Endothelial cell of umbilical vein (primary cell): Measurements from ENCODE around the gene CLGN. TPM values are rescaled to one million over a fixed set of nuclear protein-coding genes. Genes with fewer than 3 reads are reported as not detected.
"Not testable (repeated sequence)": the region's sequence is repeated elsewhere in the genome, so short reads cannot be mapped to it uniquely, and the experiment has no call there.

ENCODE experiments used
- BruUV-seq: library from RNA; stranded (reverse); fragments of 400-500 nt; replicated peaks from 2 replicates; lab custom pipeline; 2021; lab: Mats Ljungman, UMichigan
- CTCF ChIA-PET: fragments of 300-600, 350-600 bp; sonication (Branson Sonifier 250); formaldehyde crosslinking; loops from one replicate; lab custom pipeline; 2021; ENCODE audit warnings: antibody characterized with exemption, inconsistent platforms; lab: Charles Lee
- POLR2A ChIA-PET: fragments of 300-600, 350-600 bp; sonication (Branson Sonifier 250); formaldehyde crosslinking; loops from one replicate; lab custom pipeline; 2021; ENCODE audit warnings: antibody characterized with exemption, inconsistent platforms; lab: Charles Lee
- DNase-seq: peaks from one replicate; pipeline ENCODE4 v3.0.0-alpha.2; 2011; ENCODE audit warnings: low read depth, low spot score
- FAIRE-seq: peaks from 2 replicates; lab custom pipeline; 2011; peaks lifted over from hg19 to GRCh38; lab: Jason Lieb, UNC
- H2AFZ ChIP-seq: 2 replicates; pipeline ENCODE4 v1.6.0; 2012; ENCODE audit warnings: low read depth, low read length, control low read depth, inconsistent platforms
- H3K27ac ChIP-seq: 2 replicates; pipeline ENCODE4 v1.5.1; 2011; ENCODE audit warnings: low read depth, mild to moderate bottlenecking, control low read depth, low read length, moderate library complexity; ENCODE audit not compliant: insufficient read depth
- H3K27me3 ChIP-seq, 2 experiments: 2 replicates each; pipeline versions ENCODE4 v1.6.0 to v1.6.1; 2011; ENCODE audit warnings: low read length in 2 of 2, mixed read lengths in 1 of 2; ENCODE audit not compliant: control insufficient read depth in 2 of 2, insufficient read depth in 2 of 2
- H3K36me3 ChIP-seq, 2 experiments: 2 replicates in 1 of 2; 3 replicates in 1 of 2; pipeline ENCODE4 v1.5.1; 2011; ENCODE audit warnings: low read length in 2 of 2, mild to moderate bottlenecking in 1 of 2, moderate library complexity in 1 of 2; ENCODE audit not compliant: control insufficient read depth in 2 of 2, insufficient read depth in 2 of 2; ENCODE audit errors: extremely low read depth in 1 of 2
- H3K4me1 ChIP-seq: 3 replicates; pipeline ENCODE4 v1.5.1; 2011; ENCODE audit warnings: mild to moderate bottlenecking, low read length; ENCODE audit not compliant: control insufficient read depth, insufficient read depth; ENCODE audit errors: extremely low read depth
- H3K4me2 ChIP-seq: 2 replicates; pipeline ENCODE4 v1.6.1; 2011; ENCODE audit warnings: low read length, control low read depth, mixed read lengths; ENCODE audit not compliant: insufficient read depth
- H3K4me3 ChIP-seq, 3 experiments: fragments of 200-600 bp in 1 of 3; sonication (generic), shearing (Covaris generic) in 1 of 3; replicated peaks in 1 of 3; 2 replicates each; pipeline ENCODE4 v1.5.1; 2011 to 2016; ENCODE audit warnings: control low read depth in 3 of 3, low read length in 3 of 3, mild to moderate bottlenecking in 2 of 3, inconsistent platforms in 1 of 3, low read depth in 1 of 3, moderate library complexity in 1 of 3; ENCODE audit not compliant: insufficient read depth in 1 of 3
- H3K79me2 ChIP-seq: 2 replicates; pipeline ENCODE4 v1.6.0; 2012; ENCODE audit warnings: low read length, inconsistent platforms; ENCODE audit not compliant: control insufficient read depth, insufficient read depth
- H3K9ac ChIP-seq: replicated peaks from 2 replicates; pipeline ENCODE3; 2011; ENCODE audit warnings: low read length, control low read depth; ENCODE audit not compliant: insufficient read depth; ENCODE audit errors: extremely low read depth
- H3K9me1 ChIP-seq: replicated peaks from 3 replicates; pipeline ENCODE4 v1.6.0; 2011; ENCODE audit warnings: mild to moderate bottlenecking, low read length; ENCODE audit not compliant: control insufficient read depth, insufficient read depth; ENCODE audit errors: extremely low read depth
- H3K9me3 ChIP-seq: replicated peaks from 2 replicates; pipeline ENCODE4 v1.5.1; 2012; ENCODE audit warnings: low read length, inconsistent platforms; ENCODE audit not compliant: control insufficient read depth, insufficient read depth
- H4K20me1 ChIP-seq: replicated peaks from 2 replicates; pipeline ENCODE3; 2011; ENCODE audit warnings: mild to moderate bottlenecking, low read length; ENCODE audit not compliant: control insufficient read depth, insufficient read depth; ENCODE audit errors: extremely low read depth
- EZH2 ChIP-seq: IDR thresholded peaks from 2 replicates; pipeline ENCODE4 v1.6.1; 2012; ENCODE audit warnings: borderline replicate concordance, low read depth, mild to moderate bottlenecking, moderate library complexity, low read length, inconsistent platforms; ENCODE audit not compliant: severe bottlenecking
- FOS ChIP-seq: IDR thresholded peaks from 2 replicates; pipeline ENCODE4 v1.6.1; 2011; ENCODE audit warnings: mild to moderate bottlenecking, low read length, moderate library complexity, borderline replicate concordance; ENCODE audit not compliant: insufficient read depth
- GATA2 ChIP-seq: IDR thresholded peaks from 2 replicates; pipeline ENCODE4 v1.7.0; 2011; ENCODE audit warnings: low read depth, mild to moderate bottlenecking, moderate library complexity, mixed read lengths, low read length; ENCODE audit not compliant: insufficient read length, insufficient read depth
- JUN ChIP-seq: IDR thresholded peaks from 2 replicates; pipeline ENCODE4 v1.6.1; 2011; ENCODE audit warnings: borderline replicate concordance, low read depth; ENCODE audit not compliant: insufficient read length, insufficient read depth
- MAX ChIP-seq: IDR thresholded peaks from 2 replicates; pipeline ENCODE4 v1.6.1; 2011; ENCODE audit not compliant: insufficient read depth, insufficient read length
- MYC ChIP-seq: IDR thresholded peaks from one replicate; pipeline ENCODE4 v1.6.1; 2011; ENCODE audit warnings: mild to moderate bottlenecking, low read depth, low read length
- POLR2A ChIP-seq: IDR thresholded peaks from 2 replicates; pipeline ENCODE4 v1.6.1; 2012; ENCODE audit warnings: low read depth, mild to moderate bottlenecking, control low read depth, low read length
- POLR2AphosphoS5 ChIP-seq: IDR thresholded peaks from 2 replicates; pipeline ENCODE4 v1.6.1; 2012; ENCODE audit warnings: low read depth, mild to moderate bottlenecking, control low read depth, low read length, moderate library complexity; ENCODE audit not compliant: insufficient read depth
- dilution Hi-C: fragments of 300-500 bp; cut with MboI; formaldehyde crosslinking; loops from one replicate; pipeline ENCODE4 v1.15.0; 2019; ENCODE audit warnings: low sequenced_read_pairs; ENCODE audit not compliant: extremely low pct_ligation_motif_present
- intact Hi-C: fragments of 100-400 bp; cut with micrococcal nuclease; formaldehyde crosslinking; loops from one replicate; pipeline ENCODE4 v1.10.0; 2022
- polyA plus RNA-seq, 4 experiments: library from polyadenylated mRNA; depleted of rRNA in 3 of 4; stranded (reverse) in 3 of 4; unstranded in 1 of 4; fragments of >200 nt; gene quantifications; 2 replicates each; pipeline versions ENCODE4 v1.2.1 to v1.2.3, GENCODE V29; 2011 to 2012; ENCODE audit warnings: missing spikeins in 1 of 4
- total RNA-seq: library from RNA; stranded (reverse); gene quantifications from 2 replicates; pipeline ENCODE4 v1.2.3, GENCODE V29; 2021
- TF ChIP-seq, protein P1 (sequence below), 2 donors: IDR thresholded peaks; 1 replicate in 1 of 2; 2 replicates in 1 of 2; pipeline ENCODE4 v1.5.1; 2011; ENCODE audit warnings: low read length in 2 of 2, mild to moderate bottlenecking in 2 of 2, moderate library complexity in 2 of 2, control low read depth in 1 of 2, inconsistent platforms in 1 of 2, low read depth in 1 of 2; ENCODE audit not compliant: insufficient read depth in 1 of 2; ENCODE audit errors: extremely low read depth in 1 of 2

Gene CLGN
- total and polyA plus RNA-seq, 2 donors (not counting 3 experiments of a cell fraction or from before 2014, with no cell fraction given) = 0.12 to 1.00 TPM

DNA sequence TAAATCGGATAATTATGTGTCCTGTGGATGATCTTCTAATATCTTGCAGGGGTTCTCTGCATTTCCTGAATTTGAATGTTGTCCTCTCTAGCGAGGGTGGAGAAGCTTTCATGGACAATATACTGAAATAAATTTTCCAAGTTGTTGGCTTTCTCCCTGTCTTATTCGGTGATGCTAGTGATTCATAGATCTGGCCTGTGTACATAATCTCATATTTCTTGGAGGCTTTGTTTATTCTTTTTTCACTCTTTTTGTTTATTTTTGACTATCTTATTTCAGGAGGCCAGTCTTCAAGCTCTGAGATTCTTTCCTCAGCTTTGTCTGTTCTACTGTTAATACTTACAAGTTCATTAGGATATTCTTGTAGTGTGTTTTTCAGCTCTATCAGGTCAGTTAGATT, 20.7 kb upstream of the CLGN start:
- peaks cover 5 to 9% of the 10 kb centered on the region in 2 experiments for H3K27me3 ChIP-seq
- no peak overlapping the region for H3K4me2 ChIP-seq
- no peak for DNase-seq
- H3K4me3 ChIP-seq = no peak overlapping the region
- H3K9me3 ChIP-seq = no peaks in the 10 kb centered on the region
- BruUV-seq = no TSS peak
- POLR2A ChIA-PET = no interaction called here
- no peak overlapping the region for H3K27ac ChIP-seq
- H3K9me1 ChIP-seq = no peaks in the 10 kb centered on the region
- no peaks in the 10 kb centered on the region for H3K36me3 ChIP-seq
- H4K20me1 ChIP-seq = no peaks in the 10 kb centered on the region
- TF ChIP-seq FOS = no peak
- no peak for TF ChIP-seq JUN
- TF ChIP-seq MAX = no peak
- TF ChIP-seq MYC = no peak
- TF ChIP-seq GATA2 = no peak
- no peak for TF ChIP-seq POLR2A
- TF ChIP-seq, protein P1, sequence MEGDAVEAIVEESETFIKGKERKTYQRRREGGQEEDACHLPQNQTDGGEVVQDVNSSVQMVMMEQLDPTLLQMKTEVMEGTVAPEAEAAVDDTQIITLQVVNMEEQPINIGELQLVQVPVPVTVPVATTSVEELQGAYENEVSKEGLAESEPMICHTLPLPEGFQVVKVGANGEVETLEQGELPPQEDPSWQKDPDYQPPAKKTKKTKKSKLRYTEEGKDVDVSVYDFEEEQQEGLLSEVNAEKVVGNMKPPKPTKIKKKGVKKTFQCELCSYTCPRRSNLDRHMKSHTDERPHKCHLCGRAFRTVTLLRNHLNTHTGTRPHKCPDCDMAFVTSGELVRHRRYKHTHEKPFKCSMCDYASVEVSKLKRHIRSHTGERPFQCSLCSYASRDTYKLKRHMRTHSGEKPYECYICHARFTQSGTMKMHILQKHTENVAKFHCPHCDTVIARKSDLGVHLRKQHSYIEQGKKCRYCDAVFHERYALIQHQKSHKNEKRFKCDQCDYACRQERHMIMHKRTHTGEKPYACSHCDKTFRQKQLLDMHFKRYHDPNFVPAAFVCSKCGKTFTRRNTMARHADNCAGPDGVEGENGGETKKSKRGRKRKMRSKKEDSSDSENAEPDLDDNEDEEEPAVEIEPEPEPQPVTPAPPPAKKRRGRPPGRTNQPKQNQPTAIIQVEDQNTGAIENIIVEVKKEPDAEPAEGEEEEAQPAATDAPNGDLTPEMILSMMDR (IDR thresholded peaks at IDR 0.05; ENCODE audit: extremely low read depth in 1 of 2, insufficient read depth in 1 of 2, low read depth in 1 of 2, low read length in 2 of 2) = no peak
- no peak for TF ChIP-seq EZH2
- no peak for TF ChIP-seq POLR2AphosphoS5
- no peak overlapping the region for H2AFZ ChIP-seq
- no peak overlapping the region for H3K9ac ChIP-seq
- H3K4me1 ChIP-seq = no peaks in the 10 kb centered on the region
- intact Hi-C loops = no loop called here
- no peak for FAIRE-seq
- dilution Hi-C loops = no loop called here
- CTCF ChIA-PET = no interaction called here
- no peaks in the 10 kb centered on the region for H3K79me2 ChIP-seq

- dilution Hi-C loops, DNase-seq, H4K20me1 ChIP-seq, H3K4me2 ChIP-seq, POLR2A ChIA-PET, H3K4me1 ChIP-seq, intact Hi-C loops, BruUV-seq, CTCF ChIA-PET, H3K27ac ChIP-seq, H2AFZ ChIP-seq, FAIRE-seq, H3K4me3 ChIP-seq, H3K9me3 ChIP-seq, H3K79me2 ChIP-seq, H3K9me1 ChIP-seq, H3K9ac ChIP-seq, H3K36me3 ChIP-seq: not testable (repeated sequence)
- peaks cover 8 to 20% of the 10 kb centered on the region in 2 experiments for H3K27me3 ChIP-seq
Observed at GRCh38 chr4:140444347-140444746, 16.9 kb upstream of the CLGN start.
